Kidney epithelial cell (primary cell): ENCODE results near the gene ITGB1BP1. TPM values are rescaled to one million over a fixed set of nuclear protein-coding genes. Genes with fewer than 3 reads are reported as not detected.

Experiments used
- DNase-seq: peaks from one replicate; pipeline ENCODE4 v3.0.0-alpha.2; 2010; ENCODE audit warnings: low read depth
- H3K27me3 ChIP-seq: 2 replicates; pipeline ENCODE4 v1.6.0; 2011; ENCODE audit warnings: low read length; ENCODE audit not compliant: control insufficient read depth, insufficient read depth
- H3K36me3 ChIP-seq: 2 replicates; pipeline ENCODE4 v1.5.1; 2011; ENCODE audit warnings: low read length; ENCODE audit not compliant: control insufficient read depth, insufficient read depth
- H3K4me3 ChIP-seq: 2 replicates; pipeline ENCODE4 v1.5.1; 2011; ENCODE audit warnings: low read depth, mild to moderate bottlenecking, control low read depth, low read length
- CTCF ChIP-seq: IDR thresholded peaks from 2 replicates; pipeline ENCODE4 v1.5.1; 2011; ENCODE audit warnings: mild to moderate bottlenecking, moderate library complexity, low read length, control low read depth, inconsistent platforms; ENCODE audit not compliant: insufficient read depth, poor library complexity, severe bottlenecking
- total RNA-seq: library from RNA; depleted of rRNA; stranded (reverse); fragments of >200 nt; gene quantifications from 2 replicates; pipeline ENCODE4 v1.2.3, GENCODE V29; 2015

ITGB1BP1 gene
- total RNA-seq, 1 donor from 2014 or later: 41.4 TPM

- no peak for TF ChIP-seq CTCF
- H3K4me3 ChIP-seq: no peak overlapping the region
- peaks cover 1% of the 10 kb centered on the region for H3K36me3 ChIP-seq
- no peak for DNase-seq
- H3K27me3 ChIP-seq: no peaks in the 10 kb centered on the region
Measured at GRCh38 chr2:9434489-9434888, 11.2 kb upstream of the ITGB1BP1 start.

GRCh38 chr2:9430316-9431293 is 7.3 kb upstream of the ITGB1BP1 start:
- Histone ChIP-seq H3K27me3 (no peaks in the 10 kb centered on the region), H3K36me3 (no peaks in the 10 kb centered on the region), H3K4me3 (no peak overlapping the region)
- DNase-seq: no peak
- no peak for TF ChIP-seq CTCF

GRCh38 chr2:9428965-9429577 is 5.7 kb upstream of the ITGB1BP1 start:
- TF ChIP-seq CTCF: no peak
- DNase-seq: no peak
- Histone ChIP-seq H3K4me3 (no peak overlapping the region), H3K27me3 (no peaks in the 10 kb centered on the region), H3K36me3 (no peaks in the 10 kb centered on the region)

- no peak for DNase-seq
- Histone ChIP-seq H3K4me3 (peak overlapping the region; percentile 66), H3K27me3 (no peaks in the 10 kb centered on the region), H3K36me3 (no peaks in the 10 kb centered on the region)
- no peak for TF ChIP-seq CTCF
Measured at GRCh38 chr2:9424447-9425164, 1.3 kb upstream of the ITGB1BP1 start.

- DNase-seq: no peak
- H3K27me3 ChIP-seq: no peaks in the 10 kb centered on the region
- TF ChIP-seq CTCF: no peak
- peak overlapping the region; percentile 66 for H3K4me3 ChIP-seq
- H3K36me3 ChIP-seq: no peaks in the 10 kb centered on the region
Measured at GRCh38 chr2:9423922-9424272, 569 bp upstream of the ITGB1BP1 start.
